ENCODE measurements around the gene OR7C1. TPM values are rescaled to one million over a fixed set of nuclear protein-coding genes. Genes with fewer than 3 reads are reported as not detected.
"Not testable (repeated sequence)": the region's sequence is repeated elsewhere in the genome, so short reads cannot be mapped to it uniquely, and the experiment has no call there.

The OR7C1 gene
- total RNA-seq, 1 experiment from 2014 or later = not detected

DNA sequence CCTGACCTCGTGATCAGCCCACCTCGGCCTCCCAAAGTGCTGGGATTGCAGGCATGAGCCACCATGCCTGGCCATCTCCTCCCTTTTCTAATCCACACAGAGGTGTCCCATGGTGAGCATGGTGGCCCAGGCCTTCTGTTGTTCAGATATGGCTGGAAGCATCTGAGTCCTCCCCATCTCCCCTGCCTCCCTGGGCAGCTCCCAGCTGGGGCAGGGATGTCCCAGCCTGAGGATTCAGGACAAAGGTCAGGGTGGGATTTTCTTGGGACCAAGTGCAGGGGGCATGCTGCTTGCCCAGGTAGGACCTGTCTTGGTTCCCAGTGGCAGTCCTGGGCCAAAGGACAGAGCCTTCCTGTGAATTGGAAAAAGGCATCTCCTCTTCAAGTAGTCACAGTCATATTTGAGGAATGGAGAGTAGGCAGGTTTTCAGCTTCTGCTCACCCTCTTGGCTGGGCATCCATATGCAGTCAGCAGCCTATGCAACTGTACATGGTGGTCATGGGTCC, 67.5 kb downstream of the OR7C1 start:
- DNase-seq (ENCODE audit: low spot score) = no peak

- not testable (repeated sequence) for DNase-seq (ENCODE audit: low spot score)
Observed at GRCh38 chr19:14765841-14766240, 69.1 kb downstream of the OR7C1 start.

- not testable (repeated sequence) for DNase-seq (ENCODE audit: low spot score)
Observed at GRCh38 chr19:14765403-14765802, 69.6 kb downstream of the OR7C1 start.

GRCh38 chr19:14764401-14764800, 70.6 kb downstream of the OR7C1 start:
- DNase-seq (ENCODE audit: low spot score) = no peak

- no peak for DNase-seq (ENCODE audit: low spot score)
Observed at GRCh38 chr19:14763497-14764145, 71.4 kb downstream of the OR7C1 start.

DNA sequence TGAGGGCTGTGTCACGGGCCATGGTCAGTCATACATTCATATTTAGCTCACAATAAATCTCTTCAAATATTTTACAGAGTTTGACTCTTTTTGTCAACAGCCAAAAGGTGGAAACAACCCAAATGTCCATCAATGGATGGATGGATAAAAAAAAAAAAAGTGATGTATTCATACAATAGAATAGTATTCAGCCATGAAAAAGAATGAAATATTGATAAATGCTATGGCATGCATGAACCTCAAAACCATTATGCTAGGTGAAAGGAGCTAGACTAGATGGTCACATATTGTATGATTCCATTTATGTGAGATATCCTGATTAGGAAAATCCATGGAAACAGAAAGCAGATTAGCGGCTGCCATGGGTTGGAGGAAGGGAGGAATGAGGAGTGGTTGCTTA, 72.9 kb downstream of the OR7C1 start:
- DNase-seq (ENCODE audit: low spot score) = no peak

GRCh38 chr19:14761607-14762006, 73.4 kb downstream of the OR7C1 start:
- DNase-seq (ENCODE audit: low spot score) = no peak

DNA sequence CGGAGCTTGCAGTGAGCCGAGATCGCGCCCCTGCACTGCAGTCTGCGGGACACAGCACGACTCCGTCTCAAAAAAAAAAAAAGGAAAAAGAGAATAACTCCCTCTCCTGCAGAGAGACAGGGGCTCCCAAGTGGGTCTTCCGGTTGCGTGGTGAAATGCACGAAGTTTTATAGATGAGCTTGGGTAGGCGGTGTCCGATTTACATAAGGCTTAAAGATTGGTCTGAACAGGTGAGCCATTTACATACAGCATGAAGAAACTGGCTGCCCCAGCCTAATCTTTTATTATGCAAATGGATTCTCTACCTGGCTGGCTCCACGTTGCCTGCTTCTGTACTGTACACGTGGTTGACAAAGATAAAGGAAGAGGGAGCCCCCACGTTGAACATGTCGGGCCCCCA, 76.2 kb downstream of the OR7C1 start:
- no peak for DNase-seq (ENCODE audit: low spot score)

DNA sequence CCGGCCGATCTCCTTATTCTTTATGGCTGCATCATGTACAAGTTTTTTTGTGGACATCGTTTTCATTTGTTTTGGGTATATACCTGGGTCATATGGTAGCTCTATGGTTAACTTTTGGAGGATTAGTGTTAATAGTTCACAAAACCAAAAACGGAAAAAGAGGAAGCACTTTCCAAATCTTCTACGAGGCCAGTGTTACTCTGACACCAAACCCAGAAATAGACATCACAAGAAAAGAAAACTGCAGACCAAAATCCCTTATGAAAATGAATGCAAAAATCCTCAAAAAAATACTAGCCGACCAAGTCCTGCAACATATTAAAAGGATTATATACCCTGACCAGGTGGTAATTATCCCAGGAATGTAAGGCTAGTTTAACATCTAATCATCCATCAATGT, 86.4 kb downstream of the OR7C1 start:
- no peak for DNase-seq (ENCODE audit: low spot score)

Other genes starting within 250 kb of the OR7C1 start
- gene ADGRE3, start 160.3 kb downstream of the OR7C1 start, total RNA-seq (2014; rRNA removed; shearing (Covaris generic)) = not detected in 2 replicates
- 1.9 and 8.5 TPM in 2 replicates for gene ZNF333, start 145.1 kb downstream of the OR7C1 start, total RNA-seq (2014; rRNA removed; shearing (Covaris generic))
- gene ADGRE2, start 56.6 kb downstream of the OR7C1 start, total RNA-seq (2014; rRNA removed; shearing (Covaris generic)) = 0.12 and 0.76 TPM in 2 replicates
- not detected in 2 replicates for gene OR7A5, start within 50 bp of the OR7C1 start, total RNA-seq (2014; rRNA removed; shearing (Covaris generic))
- not detected in 2 replicates for gene OR7A10, start 13.7 kb upstream of the OR7C1 start, total RNA-seq (2014; rRNA removed; shearing (Covaris generic))
- not detected in 2 replicates for gene OR7A17, start 50.9 kb upstream of the OR7C1 start, total RNA-seq (2014; rRNA removed; shearing (Covaris generic))
- gene OR7C2, start 106.3 kb upstream of the OR7C1 start, total RNA-seq (2014; rRNA removed; shearing (Covaris generic)) = not detected in 2 replicates
- 0.06 TPM in 1 of 2 replicates, not detected in the other for gene SLC1A6, start 144.7 kb upstream of the OR7C1 start, total RNA-seq (2014; rRNA removed; shearing (Covaris generic))
- not detected in 2 replicates for gene CASP14, start 214.3 kb upstream of the OR7C1 start, total RNA-seq (2014; rRNA removed; shearing (Covaris generic))
- not detected in 2 replicates for gene OR1I1, start 247.0 kb upstream of the OR7C1 start, total RNA-seq (2014; rRNA removed; shearing (Covaris generic))